Progenitor cell of endocrine pancreas (in vitro differentiated cells): Measurements from ENCODE around the gene WTAP. TPM values are rescaled to one million over a fixed set of nuclear protein-coding genes. Genes with fewer than 3 reads are reported as not detected.
A peak's percentile ranks its signal among the peaks of the same experiment; 100 is the strongest.

ENCODE experiments used
- DNase-seq: peaks from one replicate; pipeline ENCODE4 v3.0.0; 2021; ENCODE audit warnings: low spot score; ENCODE audit not compliant: unreplicated experiment
- H3K27ac Mint-ChIP-seq: 2 replicates; pipeline ENCODE4 v1.8.0; 2021; ENCODE audit warnings: mild to moderate bottlenecking, moderate library complexity, mixed read lengths
- H3K27me3 Mint-ChIP-seq: 2 replicates; pipeline ENCODE4 v1.8.0; 2021; ENCODE audit warnings: mixed read lengths
- H3K36me3 Mint-ChIP-seq: 2 replicates; pipeline ENCODE4 v1.8.0; 2022; ENCODE audit warnings: mixed read lengths; ENCODE audit not compliant: insufficient read depth
- H3K4me1 Mint-ChIP-seq: 2 replicates; pipeline ENCODE4 v1.8.0; 2021; ENCODE audit warnings: low read depth, mixed read lengths
- H3K4me3 Mint-ChIP-seq: 2 replicates; pipeline ENCODE4 v1.8.0; 2021; ENCODE audit warnings: low read depth, mild to moderate bottlenecking, moderate library complexity, mixed read lengths
- H3K9me3 Mint-ChIP-seq: 2 replicates; pipeline ENCODE4 v1.8.0; 2021; ENCODE audit warnings: low read depth, mixed read lengths
- total RNA-seq: library from RNA; stranded (reverse); gene quantifications from 2 replicates; pipeline ENCODE4 v1.2.1, GENCODE V29; 2021
- TF ChIP-seq, protein P1 (sequence below): fragments of 200-600 bp; sonication (generic); IDR thresholded peaks from one replicate; pipeline ENCODE4 v1.5.0; 2021; ENCODE audit warnings: antibody characterized with exemption, mild to moderate bottlenecking; ENCODE audit not compliant: unreplicated experiment

Gene WTAP
- total RNA-seq, 1 donor from 2014 or later, result 126 TPM

GRCh38 chr6:159788276-159788675, 61.0 kb downstream of the WTAP start:
- Mint-ChIP-seq H3K36me3 (peaks cover 25% of the 10 kb centered on the region), H3K27me3 (no peaks in the 10 kb centered on the region), H3K27ac (peak overlapping the region; percentile 94), H3K9me3 (no peaks in the 10 kb centered on the region), H3K4me3 (peak overlapping the region; percentile 99), H3K4me1 (peaks cover 29% of the 10 kb centered on the region)
- DNase-seq, result no peak
- TF ChIP-seq, protein P1, sequence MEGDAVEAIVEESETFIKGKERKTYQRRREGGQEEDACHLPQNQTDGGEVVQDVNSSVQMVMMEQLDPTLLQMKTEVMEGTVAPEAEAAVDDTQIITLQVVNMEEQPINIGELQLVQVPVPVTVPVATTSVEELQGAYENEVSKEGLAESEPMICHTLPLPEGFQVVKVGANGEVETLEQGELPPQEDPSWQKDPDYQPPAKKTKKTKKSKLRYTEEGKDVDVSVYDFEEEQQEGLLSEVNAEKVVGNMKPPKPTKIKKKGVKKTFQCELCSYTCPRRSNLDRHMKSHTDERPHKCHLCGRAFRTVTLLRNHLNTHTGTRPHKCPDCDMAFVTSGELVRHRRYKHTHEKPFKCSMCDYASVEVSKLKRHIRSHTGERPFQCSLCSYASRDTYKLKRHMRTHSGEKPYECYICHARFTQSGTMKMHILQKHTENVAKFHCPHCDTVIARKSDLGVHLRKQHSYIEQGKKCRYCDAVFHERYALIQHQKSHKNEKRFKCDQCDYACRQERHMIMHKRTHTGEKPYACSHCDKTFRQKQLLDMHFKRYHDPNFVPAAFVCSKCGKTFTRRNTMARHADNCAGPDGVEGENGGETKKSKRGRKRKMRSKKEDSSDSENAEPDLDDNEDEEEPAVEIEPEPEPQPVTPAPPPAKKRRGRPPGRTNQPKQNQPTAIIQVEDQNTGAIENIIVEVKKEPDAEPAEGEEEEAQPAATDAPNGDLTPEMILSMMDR, result no peak

DNA sequence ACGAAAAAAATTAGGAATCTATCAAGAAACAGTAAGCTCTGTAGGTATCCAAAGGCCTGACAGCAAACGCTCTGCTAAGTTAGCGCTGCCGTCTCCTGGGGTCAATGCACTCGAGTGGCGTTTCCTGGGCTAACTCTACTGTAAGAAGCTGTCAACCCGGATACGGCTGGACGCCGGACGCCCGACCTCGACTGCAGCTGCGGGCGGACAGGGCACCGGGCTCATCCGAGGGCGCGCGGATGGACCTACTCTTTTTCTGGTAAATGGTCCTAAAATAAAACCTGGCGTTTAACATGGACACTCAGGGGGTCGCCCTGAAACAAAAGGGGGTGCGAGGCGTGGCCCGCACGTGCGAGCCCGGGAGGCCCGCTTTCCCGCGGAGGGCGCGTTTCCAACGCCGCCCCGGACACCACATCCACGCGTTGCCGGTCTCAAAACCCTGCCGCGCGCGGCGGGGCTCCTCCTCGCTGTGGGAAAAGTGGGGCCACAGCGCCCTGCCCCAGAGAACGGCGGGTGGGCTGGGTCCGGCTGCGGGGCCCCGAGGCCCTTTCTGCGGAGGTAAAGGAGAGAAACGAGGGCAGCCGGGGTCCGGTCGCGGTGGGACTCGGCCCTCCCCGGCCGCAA, 61.6 kb downstream of the WTAP start:
- DNase-seq, result no peak
- Mint-ChIP-seq H3K4me3 (peak overlapping the region; percentile 99), H3K4me1 (peaks cover 29% of the 10 kb centered on the region), H3K27ac (peak overlapping the region; percentile 94), H3K36me3 (peaks cover 22% of the 10 kb centered on the region), H3K27me3 (no peaks in the 10 kb centered on the region), H3K9me3 (no peaks in the 10 kb centered on the region)
- TF ChIP-seq, protein P1, result no peak

DNA sequence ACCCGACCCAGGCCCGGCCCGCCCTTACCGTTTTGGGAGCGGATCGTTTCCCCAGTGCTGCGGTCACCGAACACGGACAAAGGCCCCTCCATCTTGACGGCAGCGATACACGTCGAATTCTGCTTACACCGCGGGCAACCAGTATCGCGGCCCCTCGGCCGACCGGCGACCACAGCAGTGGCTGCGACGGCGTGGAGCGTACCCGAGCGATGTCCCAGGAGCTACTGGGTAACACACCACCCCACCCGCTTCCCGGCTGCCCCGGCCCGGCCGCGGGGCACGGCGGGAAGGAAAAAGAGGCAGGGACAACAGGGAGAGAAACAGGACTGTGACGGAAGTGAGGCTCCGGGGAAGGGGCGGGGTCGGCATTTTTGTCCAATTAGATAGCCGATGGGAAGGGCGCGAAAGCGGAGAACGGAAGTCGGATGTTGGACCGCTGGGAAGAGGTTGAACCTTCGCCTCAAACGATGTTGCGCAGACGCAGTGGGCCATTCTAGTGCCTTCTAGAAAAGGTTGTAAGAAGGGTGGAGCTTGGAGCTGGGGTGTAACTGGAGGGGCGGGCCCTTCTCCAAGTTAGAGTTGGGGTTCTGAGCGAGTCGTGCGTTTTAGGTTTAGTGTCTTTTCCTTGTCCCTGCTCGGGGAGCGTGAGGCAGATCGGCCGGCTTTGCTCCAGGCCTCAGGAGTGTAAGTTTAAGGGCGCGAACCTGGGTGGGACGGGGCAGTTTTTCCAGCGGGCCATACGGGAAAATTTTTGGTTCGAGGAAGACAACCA, 62.3 kb downstream of the WTAP start, which contains the start of gene TCP1:
Gene TCP1, minus strand, starts transcription at position 226 of the 772 bp plus-strand sequence. Its CDS starts 134 bp downstream, at position 92.
- no peaks in the 10 kb centered on the region for H3K9me3 Mint-ChIP-seq
- TF ChIP-seq, protein P1, result no peak
- DNase-seq, result peak; percentile 93
- H3K27me3 Mint-ChIP-seq, result no peaks in the 10 kb centered on the region
- H3K36me3 Mint-ChIP-seq, result peaks cover 24% of the 10 kb centered on the region
- peaks cover 31% of the 10 kb centered on the region for H3K4me1 Mint-ChIP-seq
- peak within 1 kb of the TSS; percentile 99 for H3K4me3 Mint-ChIP-seq
- peak within 1 kb of the TSS; percentile 99 for H3K27ac Mint-ChIP-seq

- Mint-ChIP-seq H3K9me3 (no peaks in the 10 kb centered on the region), H3K27ac (peak within 1 kb of the TSS; percentile 99), H3K36me3 (peaks cover 18% of the 10 kb centered on the region), H3K27me3 (no peaks in the 10 kb centered on the region), H3K4me1 (peaks cover 31% of the 10 kb centered on the region), H3K4me3 (peak within 1 kb of the TSS; percentile 99)
- TF ChIP-seq, protein P1, result no peak
- peak; percentile 69 for DNase-seq
These were observed 63.0 kb downstream of the WTAP start, which contains the start of gene MRPL18 for GRCh38 chr6:159790149-159790955. MRPL18 (plus strand) TSS chr6:159790467; CDS start chr6:159790588, 121 bp downstream.
